ENCODE results near the gene ZNF396. TPM values are rescaled to one million over a fixed set of nuclear protein-coding genes. Genes with fewer than 3 reads are reported as not detected.
A peak's percentile ranks its signal among the peaks of the same experiment; 100 is the strongest.

Gene ZNF396
- 0.48 TPM for total RNA-seq
- long read RNA-seq, partial matches to known transcripts = 0 of 2 reads
- long read RNA-seq, other reads (novel, unspliced or antisense) = 0 of 2 reads

- DNase-seq (peak; percentile 93), ATAC-seq (ENCODE audit: poor library complexity) (peak; percentile 97)
- intact Hi-C loops (cut with DNase I) = no loop called here
Measured at GRCh38 chr18:35376742-35377695, at the start of gene ZNF396. TSS of gene ZNF396 (minus strand) at chr18:35377337. CDS start at chr18:35374292, 3,045 bp downstream.

GRCh38 chr18:35426786-35427185, 49.6 kb upstream of the ZNF396 start:
- ATAC-seq (ENCODE audit: poor library complexity) = no peak
- DNase-seq = no peak
- intact Hi-C loops (cut with DNase I) = no loop called here

GRCh38 chr18:35424356-35424755, 47.2 kb upstream of the ZNF396 start:
- ATAC-seq (ENCODE audit: poor library complexity) = no peak
- DNase-seq = no peak
- intact Hi-C loops (cut with DNase I) = no loop called here

DNA sequence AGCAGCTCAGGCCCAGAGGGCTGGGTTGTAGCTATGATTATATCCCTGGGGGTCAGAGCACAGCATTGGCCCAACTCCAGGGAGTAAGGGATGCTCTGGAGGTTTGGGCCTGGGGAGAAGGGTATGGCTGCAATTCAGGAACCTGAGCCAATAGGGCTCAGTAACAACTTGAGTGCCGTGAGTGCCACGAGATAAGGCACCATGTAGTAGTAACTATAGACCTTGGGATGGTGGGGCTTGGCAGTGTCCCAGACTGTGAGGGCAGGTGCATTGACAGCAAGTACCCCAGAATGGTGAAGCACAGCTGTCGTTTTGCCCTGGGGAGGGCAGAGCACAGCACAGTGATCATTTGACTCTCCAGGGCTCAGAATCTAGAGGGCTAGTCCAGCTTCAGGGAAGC, 45.1 kb upstream of the ZNF396 start:
- peak; percentile 25 for ATAC-seq (ENCODE audit: poor library complexity)

DNA sequence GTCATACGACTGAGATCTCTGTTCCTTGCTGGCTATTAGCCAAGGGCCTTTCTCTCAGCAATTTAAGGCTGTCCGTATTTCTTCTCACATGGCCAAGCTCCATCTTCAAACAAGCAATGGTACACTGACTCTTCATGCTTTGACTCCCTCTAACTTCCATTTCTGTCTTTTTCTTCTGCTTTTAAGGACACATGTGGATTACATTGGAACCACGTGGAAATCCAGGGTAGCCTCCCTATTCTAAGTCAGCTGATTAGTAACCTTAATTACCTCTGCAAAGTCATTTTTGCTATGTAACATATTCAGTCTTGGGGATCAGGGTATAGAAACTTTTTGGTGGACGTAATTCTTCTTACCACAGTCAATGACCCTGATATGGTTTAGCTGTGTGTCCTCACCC, 41.5 kb upstream of the ZNF396 start:
- DNase-seq = no peak
- intact Hi-C loops (cut with DNase I) = no loop called here
- ATAC-seq (ENCODE audit: poor library complexity) = no peak

More for the DNA sequence above, 45.1 kb upstream of the ZNF396 start:
- intact Hi-C loops (cut with DNase I) = no loop called here
- no peak for DNase-seq

- intact Hi-C loops (cut with DNase I) = no loop called here
Measured at GRCh38 chr18:35417223-35417622, 40.1 kb upstream of the ZNF396 start.

DNA sequence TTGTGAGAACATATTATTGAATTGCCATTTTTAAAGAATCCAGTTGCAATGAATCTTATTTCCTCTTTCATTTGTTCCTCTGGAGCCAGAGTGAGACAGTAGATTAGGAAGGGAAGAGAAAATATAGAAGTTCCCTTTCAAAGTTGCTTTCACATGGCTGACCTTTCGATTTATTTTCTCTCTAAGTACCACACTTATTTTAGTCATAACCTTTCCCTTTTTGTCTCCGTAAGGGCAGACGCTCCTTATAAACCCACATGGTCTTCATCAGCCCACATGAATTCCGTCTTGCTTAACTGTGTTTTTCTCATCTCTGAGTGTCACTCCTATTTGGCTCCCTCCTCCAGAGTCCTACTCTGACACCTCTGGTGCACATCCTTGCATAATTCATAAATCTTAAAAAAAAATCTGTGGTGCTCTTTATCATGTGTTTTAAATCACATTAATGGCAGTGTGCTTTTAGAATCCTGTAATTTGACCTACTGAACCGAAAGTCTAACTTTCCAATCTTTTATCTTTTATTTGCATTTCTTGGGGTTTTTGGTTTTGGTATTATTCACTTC, 38.5 kb upstream of the ZNF396 start:
- intact Hi-C loops (cut with DNase I) = no loop called here
- no peak for ATAC-seq (ENCODE audit: poor library complexity)
- DNase-seq = no peak

More at GRCh38 chr18:35417223-35417622, 40.1 kb upstream of the ZNF396 start:
- no peak for DNase-seq
- no peak for ATAC-seq (ENCODE audit: poor library complexity)

GRCh38 chr18:35413163-35413511, 36.0 kb upstream of the ZNF396 start:
- intact Hi-C loops (cut with DNase I) = no loop called here
- no peak for DNase-seq
- peak; percentile 69 for ATAC-seq (ENCODE audit: poor library complexity)

- DNase-seq (no peak), ATAC-seq (ENCODE audit: poor library complexity) (no peak)
- intact Hi-C loops (cut with DNase I) = no loop called here
Measured at GRCh38 chr18:35411625-35412351, 34.7 kb upstream of the ZNF396 start.

GRCh38 chr18:35410561-35410960, 33.4 kb upstream of the ZNF396 start:
- ATAC-seq (ENCODE audit: poor library complexity) (no peak), DNase-seq (no peak)
- intact Hi-C loops (cut with DNase I) = no loop called here

DNA sequence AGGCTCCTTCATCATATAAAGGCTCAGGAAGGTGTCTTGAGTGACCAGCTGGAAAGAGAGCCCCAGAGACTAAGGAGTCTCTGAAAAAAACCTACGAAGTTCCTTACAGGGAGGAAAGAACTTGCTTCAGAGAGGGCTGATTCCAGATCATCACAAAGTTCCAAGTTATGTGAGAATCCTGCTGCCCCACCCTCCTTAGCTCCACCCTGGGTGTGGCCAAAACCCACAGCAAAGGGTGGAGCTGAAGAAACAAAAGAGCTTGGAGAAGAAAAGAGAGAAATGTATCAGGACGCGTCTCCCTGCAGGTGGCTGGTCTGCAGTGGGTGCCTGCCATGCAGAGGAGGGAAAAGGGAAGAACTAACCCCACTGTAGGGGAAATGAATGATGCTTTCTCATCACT, 32.8 kb upstream of the ZNF396 start:
- intact Hi-C loops (cut with DNase I) = loop anchor here (5.0 kb wide), 1 partner anchor 172 kb away; the partner anchor contains the start of gene GALNT1
- DNase-seq (no peak), ATAC-seq (ENCODE audit: poor library complexity) (no peak)

GRCh38 chr18:35408843-35409261, 31.7 kb upstream of the ZNF396 start:
- intact Hi-C loops (cut with DNase I) = loop anchor here (5.0 kb wide), 1 partner anchor 173 kb away; the partner anchor contains the start of gene GALNT1
- DNase-seq = peak; percentile 42
- no peak for ATAC-seq (ENCODE audit: poor library complexity)

DNA sequence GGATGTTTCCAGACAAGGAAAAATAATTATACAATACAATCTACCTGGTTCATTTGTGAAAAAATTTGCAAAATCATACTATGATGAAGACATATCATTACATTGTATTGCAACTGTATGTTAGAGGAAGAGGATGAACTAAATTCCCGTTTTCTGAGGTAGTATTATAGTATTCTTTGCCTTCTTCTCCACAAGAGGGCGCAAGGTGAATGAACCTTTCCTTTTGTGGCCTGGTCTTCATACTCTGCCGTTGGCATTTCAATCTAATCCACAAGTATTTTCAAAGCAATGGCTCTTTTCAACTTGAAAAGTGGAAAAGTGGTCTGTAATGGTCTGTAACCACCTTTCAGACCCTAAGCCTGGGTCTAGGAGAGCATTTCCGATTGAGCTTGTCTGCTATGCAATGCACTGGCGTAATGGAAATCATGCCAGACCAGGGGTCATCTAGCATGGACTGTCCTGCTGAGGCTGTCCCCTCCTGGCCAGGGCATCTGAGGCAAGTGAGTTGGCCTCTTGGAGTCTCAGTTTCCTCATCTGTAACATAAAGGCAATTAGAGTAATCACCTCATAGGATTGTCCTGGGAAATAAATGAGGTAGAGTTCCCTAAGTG, 30.8 kb upstream of the ZNF396 start:
- peak; percentile 88 for ATAC-seq (ENCODE audit: poor library complexity)
- no peak for DNase-seq
- intact Hi-C loops (cut with DNase I) = loop anchor here (5.0 kb wide), 1 partner anchor 174 kb away; the partner anchor contains the start of gene GALNT1

- ATAC-seq (ENCODE audit: poor library complexity) (no peak), DNase-seq (no peak)
- intact Hi-C loops (cut with DNase I) = loop anchor here (5.0 kb wide), 1 partner anchor 176 kb away; the partner anchor contains the start of gene GALNT1
Measured at GRCh38 chr18:35406666-35407065, 29.5 kb upstream of the ZNF396 start.

DNA sequence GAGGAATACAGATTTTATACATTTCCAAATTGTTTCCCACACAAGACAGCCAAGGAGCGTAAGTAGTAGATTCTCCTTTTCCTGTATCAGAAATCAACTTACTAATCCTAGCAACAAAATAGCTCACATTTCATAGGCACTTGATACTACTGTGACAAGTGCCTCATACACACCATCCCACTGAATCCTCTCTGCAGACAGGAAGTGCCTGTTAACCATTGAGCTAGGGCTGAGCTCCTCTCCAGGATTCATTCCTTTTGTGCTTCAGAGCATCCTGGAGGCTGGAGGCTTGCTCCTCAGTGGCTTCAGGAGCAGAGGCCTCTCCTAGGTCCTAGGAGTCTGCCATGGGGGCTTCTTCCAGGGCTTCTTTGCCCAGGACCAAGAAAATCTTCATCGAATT, 20.8 kb upstream of the ZNF396 start:
- intact Hi-C loops (cut with DNase I) = no loop called here

GRCh38 chr18:35393716-35394115, 16.6 kb upstream of the ZNF396 start:
- no peak for ATAC-seq (ENCODE audit: poor library complexity)
- DNase-seq = no peak
- intact Hi-C loops (cut with DNase I) = no loop called here

More for the DNA sequence above, 20.8 kb upstream of the ZNF396 start:
- DNase-seq (no peak), ATAC-seq (ENCODE audit: poor library complexity) (no peak)

GRCh38 chr18:35392375-35392774, 15.2 kb upstream of the ZNF396 start:
- ATAC-seq (ENCODE audit: poor library complexity) (no peak), DNase-seq (no peak)
- intact Hi-C loops (cut with DNase I) = no loop called here

GRCh38 chr18:35390951-35391700, 14.0 kb upstream of the ZNF396 start:
- DNase-seq = no peak
- ATAC-seq (ENCODE audit: poor library complexity) = no peak
- intact Hi-C loops (cut with DNase I) = no loop called here

All from Right ventricle myocardium superior (tissue), 1 donor.